Activated naive CD8-positive, alpha-beta T cell treated with anti-CD3 and anti-CD28 coated beads for 36 hours (primary cell): ENCODE data around the gene SPECC1. TPM values are rescaled to one million over a fixed set of nuclear protein-coding genes. Genes with fewer than 3 reads are reported as not detected.
"Not testable (repeated sequence)": the region's sequence is repeated elsewhere in the genome, so short reads cannot be mapped to it uniquely, and the experiment has no call there.

Experiments used
- DNase-seq: peaks from one replicate; pipeline ENCODE4 v3.0.0; 2021
- H3K27ac Mint-ChIP-seq: one replicate; pipeline ENCODE4 v1.8.0; 2022; ENCODE audit warnings: mild to moderate bottlenecking, moderate library complexity, mixed read lengths
- H3K27me3 Mint-ChIP-seq: one replicate; pipeline ENCODE4 v1.8.0; 2022; ENCODE audit warnings: mild to moderate bottlenecking, mixed read lengths
- H3K36me3 Mint-ChIP-seq: one replicate; pipeline ENCODE4 v1.8.0; 2021; ENCODE audit warnings: mild to moderate bottlenecking, mixed read lengths
- H3K4me1 Mint-ChIP-seq: one replicate; pipeline ENCODE4 v1.8.0; 2021; ENCODE audit warnings: mixed read lengths
- H3K4me3 Mint-ChIP-seq: one replicate; pipeline ENCODE4 v1.8.0; 2022; ENCODE audit warnings: mild to moderate bottlenecking, moderate library complexity, mixed read lengths
- H3K9me3 Mint-ChIP-seq: one replicate; pipeline ENCODE4 v1.8.0; 2022; ENCODE audit warnings: mixed read lengths
- total RNA-seq, 2 experiments: library from RNA; stranded (reverse); gene quantifications; one replicate each; pipeline ENCODE4 v1.2.3, GENCODE V29; 2021

Gene SPECC1
- total RNA-seq, 2 experiments from 2014 or later = 6.6 to 7.3 TPM

- H3K4me1 Mint-ChIP-seq, DNase-seq, H3K9me3 Mint-ChIP-seq, H3K36me3 Mint-ChIP-seq, H3K27me3 Mint-ChIP-seq: not testable (repeated sequence)
- H3K4me3 Mint-ChIP-seq = peak overlapping the region; percentile 63
- peak overlapping the region; percentile 75 for H3K27ac Mint-ChIP-seq
Measured at GRCh38 chr17:20321357-20321756, 312.2 kb downstream of the SPECC1 start.

GRCh38 chr17:20327739-20328138, 318.6 kb downstream of the SPECC1 start:
- H3K27me3 Mint-ChIP-seq, H3K27ac Mint-ChIP-seq, H3K4me3 Mint-ChIP-seq, H3K9me3 Mint-ChIP-seq, DNase-seq, H3K4me1 Mint-ChIP-seq, H3K36me3 Mint-ChIP-seq: not testable (repeated sequence)

- not testable (repeated sequence) for H3K9me3 Mint-ChIP-seq, H3K27ac Mint-ChIP-seq, H3K4me1 Mint-ChIP-seq, H3K4me3 Mint-ChIP-seq, H3K27me3 Mint-ChIP-seq, DNase-seq, H3K36me3 Mint-ChIP-seq
Measured at GRCh38 chr17:20351405-20351804, 342.2 kb downstream of the SPECC1 start.

- H3K27me3 Mint-ChIP-seq, H3K27ac Mint-ChIP-seq, H3K9me3 Mint-ChIP-seq, DNase-seq, H3K4me1 Mint-ChIP-seq, H3K4me3 Mint-ChIP-seq, H3K36me3 Mint-ChIP-seq: not testable (repeated sequence)
Measured at GRCh38 chr17:20352567-20352966, 343.4 kb downstream of the SPECC1 start.

GRCh38 chr17:20363846-20364245, 354.7 kb downstream of the SPECC1 start:
- not testable (repeated sequence) for H3K36me3 Mint-ChIP-seq, H3K27me3 Mint-ChIP-seq, H3K4me1 Mint-ChIP-seq, H3K9me3 Mint-ChIP-seq, DNase-seq, H3K27ac Mint-ChIP-seq, H3K4me3 Mint-ChIP-seq

Other genes starting within 250 kb of the SPECC1 start
- 1 to 10 TPM; 4.9 to 5.8 TPM for gene ULK2, start 141.4 kb upstream of the SPECC1 start, total RNA-seq
- gene AKAP10, start 31.5 kb upstream of the SPECC1 start, total RNA-seq = 10 to 100 TPM; 25.7 to 27.5 TPM